Natural killer cell (primary cell): ENCODE results near the gene ATOH8. TPM values are rescaled to one million over a fixed set of nuclear protein-coding genes. Genes with fewer than 3 reads are reported as not detected.

Experiments used
- ATAC-seq, 3 donors: fragments of 150-1000 bp in 2 of 3; fragments of 200-7000 bp in 1 of 3; cut with Tn5 transposase; 1 replicate in 1 of 3; 2 replicates in 2 of 3; pipeline ENCODE4 v1.10.0; 2021; ENCODE audit warnings: mild to moderate bottlenecking in 2 of 3, moderate library complexity in 2 of 3
- DNase-seq, 2 donors: peaks; one replicate each; pipeline versions ENCODE4 v3.0.0 to v3.0.0-alpha.2; 2013 to 2021; ENCODE audit warnings: mixed read lengths in 1 of 2
- H3K27ac ChIP-seq: one replicate; pipeline ENCODE4 v1.5.1; 2013; ENCODE audit warnings: mild to moderate bottlenecking, low read length
- H3K27me3 ChIP-seq: one replicate; pipeline ENCODE4 v1.6.1; 2013; ENCODE audit warnings: low read length; ENCODE audit not compliant: control insufficient read depth, insufficient read depth
- H3K36me3 ChIP-seq: one replicate; pipeline ENCODE4 v1.6.1; 2013; ENCODE audit warnings: low read length; ENCODE audit not compliant: control insufficient read depth, insufficient read depth
- H3K4me1 ChIP-seq: one replicate; pipeline ENCODE4 v1.6.1; 2013; ENCODE audit warnings: low read length; ENCODE audit not compliant: control insufficient read depth, insufficient read depth
- H3K4me3 ChIP-seq: one replicate; pipeline ENCODE4 v1.5.1; 2013; ENCODE audit warnings: low read length
- H3K9me3 ChIP-seq: one replicate; pipeline ENCODE4 v1.6.1; 2013; ENCODE audit warnings: low read length; ENCODE audit not compliant: control insufficient read depth, insufficient read depth
- H3K27ac Mint-ChIP-seq, 2 donors: one replicate each; pipeline ENCODE4 v1.8.0; 2022; ENCODE audit warnings: mild to moderate bottlenecking in 2 of 2, mixed read lengths in 2 of 2, moderate library complexity in 1 of 2
- H3K27me3 Mint-ChIP-seq, 2 donors: one replicate each; pipeline ENCODE4 v1.8.0; 2022; ENCODE audit warnings: low read depth in 2 of 2, mixed read lengths in 2 of 2
- H3K36me3 Mint-ChIP-seq: one replicate; pipeline ENCODE4 v1.8.0; 2022; ENCODE audit warnings: mixed read lengths
- H3K4me1 Mint-ChIP-seq, 2 donors: one replicate each; pipeline ENCODE4 v1.8.0; 2022; ENCODE audit warnings: mixed read lengths in 2 of 2
- H3K4me3 Mint-ChIP-seq: one replicate; pipeline ENCODE4 v1.8.0; 2022; ENCODE audit warnings: mild to moderate bottlenecking, moderate library complexity, mixed read lengths
- H3K9me3 Mint-ChIP-seq, 2 donors: one replicate each; pipeline ENCODE4 v1.8.0; 2022; ENCODE audit warnings: mixed read lengths in 2 of 2
- WGBS: methylation state at CpG from one replicate; pipeline ENCODE4 v1.1.7; 2013; ENCODE audit warnings: missing lambda C conversion rate; ENCODE audit not compliant: insufficient coverage; 5-methylcytosine and 5-hydroxymethylcytosine counted together
- intact Hi-C: fragments of 100-400 bp; cut with micrococcal nuclease; formaldehyde crosslinking; loops from one replicate; pipeline ENCODE4 v1.14.2; 2022
- total RNA-seq, 4 donors: library from RNA; stranded (reverse); fragments of 120-200 nt in 1 of 4; gene quantifications; one replicate each; pipeline versions ENCODE4 v1.2.3 to v1.2.4, GENCODE V29; 2013 to 2022
- TF ChIP-seq, protein P1 (sequence below): fragments of 200-600 bp; IDR thresholded peaks from one replicate; pipeline ENCODE4 v1.8.0; 2022; ENCODE audit warnings: antibody characterized with exemption

ATOH8 gene
- total RNA-seq, 3 donors from 2014 or later (not counting 1 experiment from before 2014, with no cell fraction given) = 0.23 TPM; not detected in 2

- peaks cover 0 to 8% of the 10 kb centered on the region in 2 donors for H3K4me1 Mint-ChIP-seq
- Histone ChIP-seq H3K27ac (no peak overlapping the region), H3K9me3 (no peaks in the 10 kb centered on the region), H3K4me1 (peaks cover 19% of the 10 kb centered on the region), H3K36me3 (no peaks in the 10 kb centered on the region), H3K4me3 (no peak overlapping the region), H3K27me3 (peaks cover 20% of the 10 kb centered on the region)
- WGBS = 65% methylated on average over 8 of the region's 9 CpGs
- no peaks in the 10 kb centered on the region for H3K36me3 Mint-ChIP-seq
- ATAC-seq = no peak
- H3K4me3 Mint-ChIP-seq = no peak overlapping the region
- TF ChIP-seq, protein P1, sequence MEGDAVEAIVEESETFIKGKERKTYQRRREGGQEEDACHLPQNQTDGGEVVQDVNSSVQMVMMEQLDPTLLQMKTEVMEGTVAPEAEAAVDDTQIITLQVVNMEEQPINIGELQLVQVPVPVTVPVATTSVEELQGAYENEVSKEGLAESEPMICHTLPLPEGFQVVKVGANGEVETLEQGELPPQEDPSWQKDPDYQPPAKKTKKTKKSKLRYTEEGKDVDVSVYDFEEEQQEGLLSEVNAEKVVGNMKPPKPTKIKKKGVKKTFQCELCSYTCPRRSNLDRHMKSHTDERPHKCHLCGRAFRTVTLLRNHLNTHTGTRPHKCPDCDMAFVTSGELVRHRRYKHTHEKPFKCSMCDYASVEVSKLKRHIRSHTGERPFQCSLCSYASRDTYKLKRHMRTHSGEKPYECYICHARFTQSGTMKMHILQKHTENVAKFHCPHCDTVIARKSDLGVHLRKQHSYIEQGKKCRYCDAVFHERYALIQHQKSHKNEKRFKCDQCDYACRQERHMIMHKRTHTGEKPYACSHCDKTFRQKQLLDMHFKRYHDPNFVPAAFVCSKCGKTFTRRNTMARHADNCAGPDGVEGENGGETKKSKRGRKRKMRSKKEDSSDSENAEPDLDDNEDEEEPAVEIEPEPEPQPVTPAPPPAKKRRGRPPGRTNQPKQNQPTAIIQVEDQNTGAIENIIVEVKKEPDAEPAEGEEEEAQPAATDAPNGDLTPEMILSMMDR = no peak
- H3K9me3 Mint-ChIP-seq = no peaks in the 10 kb centered on the region
- H3K27ac Mint-ChIP-seq = no peak overlapping the region
- H3K27me3 Mint-ChIP-seq = peaks cover 43 to 65% of the 10 kb centered on the region in 2 donors
- intact Hi-C loops = no loop called here
- DNase-seq = no peak
Observed at GRCh38 chr2:85748039-85748734, 5.6 kb upstream of the ATOH8 start.

- H3K4me3 Mint-ChIP-seq = no peak overlapping the region
- 79% methylated on average over 6 of the region's 7 CpGs for WGBS
- DNase-seq (no peak), ATAC-seq (no peak)
- TF ChIP-seq, protein P1 = no peak
- H3K36me3 ChIP-seq = no peaks in the 10 kb centered on the region
- no peaks in the 10 kb centered on the region for H3K9me3 ChIP-seq
- H3K9me3 Mint-ChIP-seq = no peaks in the 10 kb centered on the region
- H3K27ac Mint-ChIP-seq = no peak overlapping the region
- H3K27me3 ChIP-seq = peaks cover 25% of the 10 kb centered on the region
- intact Hi-C loops = no loop called here
- H3K4me1 Mint-ChIP-seq = peaks cover 0 to 14% of the 10 kb centered on the region in 2 donors
- no peak overlapping the region for H3K27ac ChIP-seq
- H3K4me3 ChIP-seq = no peak overlapping the region
- no peaks in the 10 kb centered on the region for H3K36me3 Mint-ChIP-seq
- peaks cover 40 to 59% of the 10 kb centered on the region in 2 donors for H3K27me3 Mint-ChIP-seq
- H3K4me1 ChIP-seq = peaks cover 29% of the 10 kb centered on the region
Observed at GRCh38 chr2:85748985-85749875, 4.6 kb upstream of the ATOH8 start.

- peak; percentile 69 to 77 (median 73) for ATAC-seq
- peaks cover 46 to 53% of the 10 kb centered on the region in 2 donors for H3K27me3 Mint-ChIP-seq
- H3K4me3 Mint-ChIP-seq = peak overlapping the region; percentile 3
- Histone ChIP-seq H3K27me3 (peaks cover 38% of the 10 kb centered on the region), H3K9me3 (no peaks in the 10 kb centered on the region), H3K27ac (no peak overlapping the region), H3K36me3 (no peaks in the 10 kb centered on the region), H3K4me3 (no peak overlapping the region), H3K4me1 (peaks cover 43% of the 10 kb centered on the region)
- H3K9me3 Mint-ChIP-seq = no peaks in the 10 kb centered on the region
- H3K36me3 Mint-ChIP-seq = no peaks in the 10 kb centered on the region
- H3K4me1 Mint-ChIP-seq = peaks cover 0 to 27% of the 10 kb centered on the region in 2 donors
- intact Hi-C loops = loop anchor here (1.0 kb wide), 1 partner anchor 63 kb away; no protein-coding TSS in a partner anchor
- TF ChIP-seq, protein P1 = peak; percentile 75
- 54% methylated on average over 14 of the region's 15 CpGs for WGBS
- DNase-seq = peak; percentile 51 to 72
- no peak overlapping the region for H3K27ac Mint-ChIP-seq
Observed at GRCh38 chr2:85750587-85751575, 2.9 kb upstream of the ATOH8 start.
